IMR-90 (cell line): ENCODE results near the gene ALG13.

Experiments used
- CTCF ChIP-seq: conservative IDR thresholded peaks from 2 replicates; pipeline ENCODE4 v1.5.1; 2012; ENCODE audit warnings: mild to moderate bottlenecking, low read depth, low read length, improper control_type of control experiment
- NFE2L2 ChIP-seq: fragments of 150-350 bp; IDR thresholded peaks from 2 replicates; pipeline ENCODE4 v1.6.1; 2016; ENCODE audit warnings: low read depth, mild to moderate bottlenecking, low read length
- POLR2A ChIP-seq: IDR thresholded peaks from 2 replicates; pipeline ENCODE4 v1.6.1; 2012; ENCODE audit warnings: mild to moderate bottlenecking, low read depth, low read length
- RAD21 ChIP-seq: IDR thresholded peaks from 2 replicates; pipeline ENCODE4 v1.6.1; 2012; ENCODE audit warnings: low read length, improper control_type of control experiment
- RCOR1 ChIP-seq: IDR thresholded peaks from 2 replicates; pipeline ENCODE4 v1.6.1; 2012; ENCODE audit warnings: mild to moderate bottlenecking, low read length, improper control_type of control experiment; ENCODE audit not compliant: insufficient replicate concordance
- SMC3 ChIP-seq: fragments of 150-350 bp; IDR thresholded peaks from 2 replicates; pipeline ENCODE4 v1.6.1; 2016; ENCODE audit warnings: low read depth, mild to moderate bottlenecking, antibody characterized with exemption, low read length, moderate library complexity
- USF2 ChIP-seq: fragments of 150-350 bp; IDR thresholded peaks from 2 replicates; pipeline ENCODE4 v1.6.1; 2017; ENCODE audit warnings: mild to moderate bottlenecking, antibody characterized with exemption, low read length, low read depth

DNA sequence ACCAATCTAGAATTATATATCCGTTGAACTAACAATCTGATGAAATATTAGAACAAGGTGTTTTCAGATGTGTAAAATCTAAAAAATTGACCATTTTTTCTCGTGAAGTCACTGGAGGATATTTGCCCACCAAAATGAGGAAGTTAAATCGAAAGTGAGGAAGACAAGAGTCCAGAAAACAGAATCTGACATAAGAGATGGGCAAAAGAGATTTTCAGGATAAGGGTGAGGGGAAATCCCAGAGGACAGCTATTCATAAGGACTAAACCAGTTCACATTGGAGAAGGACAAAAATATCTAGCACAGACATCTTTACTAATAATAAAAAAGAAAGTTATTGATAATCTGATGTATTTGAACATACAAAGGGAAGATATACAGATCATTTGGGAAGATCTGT is 18.7 kb upstream of the ALG13 start:
- TF ChIP-seq CTCF (no peak), POLR2A (no peak), RAD21 (no peak), SMC3 (no peak), NFE2L2 (no peak), USF2 (no peak), RCOR1 (no peak)
